Thyroid gland (tissue), 4 donors: ENCODE data around the gene THYN1.

ENCODE experiments used
- CTCF ChIP-seq, 6 experiments: fragments of 200-600 bp in 3 of 6; fragments of 450-650 bp in 3 of 6; sonication (generic) in 3 of 6; IDR thresholded peaks; one replicate each; pipeline ENCODE4 v1.5.1; 2016 to 2019; ENCODE audit warnings: antibody characterized with exemption in 6 of 6, mild to moderate bottlenecking in 2 of 6, inconsistent platforms in 1 of 6, moderate library complexity in 1 of 6
- POLR2A ChIP-seq, 2 donors: fragments of 450-650 bp; IDR thresholded peaks; one replicate each; pipeline ENCODE4 v1.6.1; 2017; ENCODE audit warnings: antibody characterized with exemption in 2 of 2, mild to moderate bottlenecking in 2 of 2, moderate library complexity in 1 of 2

- TF ChIP-seq CTCF (IDR thresholded peaks at IDR 0.05) (no peak), POLR2A (IDR thresholded peaks at IDR 0.05) (no peak)
These were observed 6.5 kb downstream of the THYN1 start for GRCh38 chr11:134246678-134247077.
